SK-N-SH treated with all-trans-retinoic acid at 6 μM for 48 hours (cell line): ENCODE measurements around the gene KLHL29.

Source experiments
- ATAC-seq: fragments of 200-7000 bp; cut with Tn5 transposase; 3 replicates; pipeline ENCODE4 v1.9.1; 2020; ENCODE audit warnings: mild to moderate bottlenecking, moderate library complexity
- BACH2 ChIP-seq: fragments of 250-450 bp; sonication (Bioruptor Pico); IDR thresholded peaks from 2 replicates; pipeline ENCODE4 v1.9.0; 2021; ENCODE audit warnings: mild to moderate bottlenecking, borderline replicate concordance
- CSDC2 ChIP-seq: fragments of 250-450 bp; sonication (Bioruptor Pico); IDR thresholded peaks from 2 replicates; pipeline ENCODE4 v1.5.0; 2020; ENCODE audit warnings: mild to moderate bottlenecking, moderate library complexity
- ESRRG ChIP-seq: fragments of 250-450 bp; sonication (Bioruptor Pico); IDR thresholded peaks from 2 replicates; pipeline ENCODE4 v1.6.1; 2021; ENCODE audit warnings: mild to moderate bottlenecking
- GLIS3 ChIP-seq: fragments of 250-450 bp; sonication (Bioruptor Pico); IDR thresholded peaks from 2 replicates; pipeline ENCODE4 v1.5.0; 2020; ENCODE audit warnings: mild to moderate bottlenecking, moderate library complexity
- ISL1 ChIP-seq: fragments of 250-450 bp; sonication (Bioruptor Pico); IDR thresholded peaks from 2 replicates; pipeline ENCODE4 v2.1.2; 2022; ENCODE audit warnings: mild to moderate bottlenecking, moderate library complexity
- OSR1 ChIP-seq: fragments of 250-450 bp; sonication (Bioruptor Pico); IDR thresholded peaks from 2 replicates; pipeline ENCODE4 v1.8.0; 2022; ENCODE audit warnings: moderate library complexity, mild to moderate bottlenecking, inconsistent platforms
- PPARA ChIP-seq: fragments of 250-450 bp; sonication (Bioruptor Pico); IDR thresholded peaks from 2 replicates; pipeline ENCODE4 v1.5.0; 2020; ENCODE audit warnings: mild to moderate bottlenecking, borderline replicate concordance
- RARB ChIP-seq: fragments of 250-450 bp; sonication (Bioruptor Pico); IDR thresholded peaks from 2 replicates; pipeline ENCODE4 v1.8.0; 2021; ENCODE audit warnings: mild to moderate bottlenecking, moderate library complexity
- SNAI2 ChIP-seq: fragments of 250-450 bp; sonication (Bioruptor Pico); IDR thresholded peaks from 2 replicates; pipeline ENCODE4 v1.5.0; 2020; ENCODE audit warnings: mild to moderate bottlenecking, moderate library complexity
- TCF4 ChIP-seq: fragments of 250-450 bp; sonication (Bioruptor Pico); IDR thresholded peaks from 2 replicates; pipeline ENCODE4 v1.8.0; 2021; ENCODE audit warnings: mild to moderate bottlenecking, moderate library complexity, borderline replicate concordance
- TOX ChIP-seq: fragments of 250-450 bp; sonication (Bioruptor Pico); IDR thresholded peaks from 2 replicates; pipeline ENCODE4 v1.8.0; 2021; ENCODE audit warnings: mild to moderate bottlenecking, moderate library complexity, borderline replicate concordance
- ZC3H10 ChIP-seq: fragments of 250-450 bp; sonication (Bioruptor Pico); IDR thresholded peaks from 2 replicates; pipeline ENCODE4 v1.5.1; 2021; ENCODE audit warnings: mild to moderate bottlenecking, moderate library complexity
- ZFP3 ChIP-seq: fragments of 250-450 bp; sonication (Bioruptor Pico); IDR thresholded peaks from 2 replicates; pipeline ENCODE4 v1.5.0; 2020; ENCODE audit warnings: mild to moderate bottlenecking, moderate library complexity
- ZFP30 ChIP-seq: fragments of 450-650 bp; formaldehyde crosslinking; IDR thresholded peaks from 2 replicates; pipeline ENCODE4 v1.5.0; 2022; ENCODE audit warnings: mild to moderate bottlenecking, moderate library complexity
- ZNF565 ChIP-seq: fragments of 450-650 bp; formaldehyde crosslinking; conservative IDR thresholded peaks from 2 replicates; pipeline ENCODE4 v1.5.0; 2020; ENCODE audit warnings: low read depth, mild to moderate bottlenecking, moderate library complexity
- ZNF70 ChIP-seq: fragments of 450-650 bp; formaldehyde crosslinking; IDR thresholded peaks from 2 replicates; pipeline ENCODE4 v1.5.0; 2020; ENCODE audit warnings: mild to moderate bottlenecking, moderate library complexity
- ZNF8 ChIP-seq: fragments of 450-650 bp; formaldehyde crosslinking; IDR thresholded peaks from 2 replicates; pipeline ENCODE4 v1.5.0; 2020; ENCODE audit warnings: mild to moderate bottlenecking, moderate library complexity
- TF ChIP-seq, protein P1 (sequence below): fragments of 250-450 bp; sonication (Bioruptor Pico); IDR thresholded peaks from 2 replicates; pipeline ENCODE4 v1.8.0; 2021; ENCODE audit warnings: low read depth, mild to moderate bottlenecking, moderate library complexity, borderline replicate concordance
- TF ChIP-seq, protein P2 (sequence below): fragments of 250-450 bp; sonication (Bioruptor Pico); IDR thresholded peaks from 2 replicates; pipeline ENCODE4 v1.5.0; 2020; ENCODE audit warnings: mild to moderate bottlenecking, moderate library complexity
- TF ChIP-seq, protein P3 (sequence below): fragments of 250-450 bp; sonication (Bioruptor Pico); IDR thresholded peaks from 2 replicates; pipeline ENCODE4 v1.5.1; 2020; ENCODE audit warnings: low read depth, mild to moderate bottlenecking, moderate library complexity
- TF ChIP-seq, protein P4 (sequence below): fragments of 250-450 bp; sonication (Bioruptor Pico); IDR thresholded peaks from 2 replicates; pipeline ENCODE4 v1.8.0; 2020; ENCODE audit warnings: mild to moderate bottlenecking, moderate library complexity, borderline replicate concordance

Gene KLHL29

DNA sequence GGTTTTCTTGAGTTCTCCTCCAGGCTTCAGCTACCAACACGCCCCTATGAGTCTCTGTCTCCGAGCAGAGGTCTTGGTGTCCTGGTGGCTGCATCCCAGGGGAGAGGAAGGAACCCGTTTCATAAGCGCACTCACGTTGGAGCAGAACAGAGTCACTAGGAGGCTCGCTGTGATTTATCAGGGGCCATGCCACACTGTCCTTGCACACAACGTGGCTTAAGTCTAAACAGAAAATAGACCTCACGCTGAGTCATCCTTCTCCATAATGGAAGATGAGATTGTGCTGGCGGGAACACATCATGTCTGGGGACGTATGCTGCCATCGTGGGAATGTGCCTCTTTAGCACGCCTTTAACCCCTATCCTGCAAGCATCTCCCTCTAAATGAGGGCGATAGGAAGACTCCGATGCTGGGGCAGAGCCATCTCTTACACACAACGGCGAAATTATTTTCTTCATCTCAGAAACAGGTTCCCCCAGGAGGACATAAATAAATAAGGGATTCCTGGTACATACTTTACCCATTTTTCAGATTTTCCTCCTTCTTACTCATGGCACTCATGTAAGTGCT is 211.4 kb downstream of the KLHL29 start:
- peak; percentile 7; the same call in 1 of the 3 replicates for ATAC-seq
- TF ChIP-seq ZFP30 (no peak), BACH2 (CRISPR knock-in tag) (no peak)

DNA sequence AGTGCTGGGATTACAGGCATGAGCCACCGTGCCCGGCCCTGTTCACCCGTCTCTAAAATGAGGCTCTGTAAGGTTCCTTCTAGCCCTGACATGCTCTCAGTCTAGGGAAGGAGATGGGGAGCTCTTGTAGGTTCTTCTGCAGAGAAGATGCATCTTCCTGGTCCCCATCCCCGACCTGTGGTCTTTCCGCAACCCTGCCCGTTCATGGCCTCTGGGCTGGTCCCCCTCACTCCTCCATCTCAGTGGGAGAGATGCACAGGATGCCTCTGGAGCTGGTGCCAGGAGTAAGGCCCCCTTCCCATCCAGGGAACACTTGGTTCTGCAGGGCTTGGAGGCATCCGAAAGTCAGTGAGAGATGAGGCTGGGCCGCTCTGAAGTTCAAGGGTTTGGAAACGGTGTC is 212.7 kb downstream of the KLHL29 start:
- TF ChIP-seq, protein P1, sequence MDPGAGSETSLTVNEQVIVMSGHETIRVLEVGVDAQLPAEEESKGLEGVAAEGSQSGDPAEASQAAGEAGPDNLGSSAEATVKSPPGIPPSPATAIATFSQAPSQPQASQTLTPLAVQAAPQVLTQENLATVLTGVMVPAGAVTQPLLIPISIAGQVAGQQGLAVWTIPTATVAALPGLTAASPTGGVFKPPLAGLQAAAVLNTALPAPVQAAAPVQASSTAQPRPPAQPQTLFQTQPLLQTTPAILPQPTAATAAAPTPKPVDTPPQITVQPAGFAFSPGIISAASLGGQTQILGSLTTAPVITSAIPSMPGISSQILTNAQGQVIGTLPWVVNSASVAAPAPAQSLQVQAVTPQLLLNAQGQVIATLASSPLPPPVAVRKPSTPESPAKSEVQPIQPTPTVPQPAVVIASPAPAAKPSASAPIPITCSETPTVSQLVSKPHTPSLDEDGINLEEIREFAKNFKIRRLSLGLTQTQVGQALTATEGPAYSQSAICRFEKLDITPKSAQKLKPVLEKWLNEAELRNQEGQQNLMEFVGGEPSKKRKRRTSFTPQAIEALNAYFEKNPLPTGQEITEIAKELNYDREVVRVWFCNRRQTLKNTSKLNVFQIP (CRISPR knock-in tag), result no peak
- TF ChIP-seq, protein P2, sequence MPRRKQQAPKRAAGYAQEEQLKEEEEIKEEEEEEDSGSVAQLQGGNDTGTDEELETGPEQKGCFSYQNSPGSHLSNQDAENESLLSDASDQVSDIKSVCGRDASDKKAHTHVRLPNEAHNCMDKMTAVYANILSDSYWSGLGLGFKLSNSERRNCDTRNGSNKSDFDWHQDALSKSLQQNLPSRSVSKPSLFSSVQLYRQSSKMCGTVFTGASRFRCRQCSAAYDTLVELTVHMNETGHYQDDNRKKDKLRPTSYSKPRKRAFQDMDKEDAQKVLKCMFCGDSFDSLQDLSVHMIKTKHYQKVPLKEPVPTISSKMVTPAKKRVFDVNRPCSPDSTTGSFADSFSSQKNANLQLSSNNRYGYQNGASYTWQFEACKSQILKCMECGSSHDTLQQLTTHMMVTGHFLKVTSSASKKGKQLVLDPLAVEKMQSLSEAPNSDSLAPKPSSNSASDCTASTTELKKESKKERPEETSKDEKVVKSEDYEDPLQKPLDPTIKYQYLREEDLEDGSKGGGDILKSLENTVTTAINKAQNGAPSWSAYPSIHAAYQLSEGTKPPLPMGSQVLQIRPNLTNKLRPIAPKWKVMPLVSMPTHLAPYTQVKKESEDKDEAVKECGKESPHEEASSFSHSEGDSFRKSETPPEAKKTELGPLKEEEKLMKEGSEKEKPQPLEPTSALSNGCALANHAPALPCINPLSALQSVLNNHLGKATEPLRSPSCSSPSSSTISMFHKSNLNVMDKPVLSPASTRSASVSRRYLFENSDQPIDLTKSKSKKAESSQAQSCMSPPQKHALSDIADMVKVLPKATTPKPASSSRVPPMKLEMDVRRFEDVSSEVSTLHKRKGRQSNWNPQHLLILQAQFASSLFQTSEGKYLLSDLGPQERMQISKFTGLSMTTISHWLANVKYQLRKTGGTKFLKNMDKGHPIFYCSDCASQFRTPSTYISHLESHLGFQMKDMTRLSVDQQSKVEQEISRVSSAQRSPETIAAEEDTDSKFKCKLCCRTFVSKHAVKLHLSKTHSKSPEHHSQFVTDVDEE (CRISPR knock-in tag), result no peak
- TF ChIP-seq OSR1 (CRISPR knock-in tag) (no peak), ZNF565 (no peak), PPARA (CRISPR knock-in tag) (no peak), ZC3H10 (CRISPR knock-in tag) (no peak)
- ATAC-seq, result no peak

DNA sequence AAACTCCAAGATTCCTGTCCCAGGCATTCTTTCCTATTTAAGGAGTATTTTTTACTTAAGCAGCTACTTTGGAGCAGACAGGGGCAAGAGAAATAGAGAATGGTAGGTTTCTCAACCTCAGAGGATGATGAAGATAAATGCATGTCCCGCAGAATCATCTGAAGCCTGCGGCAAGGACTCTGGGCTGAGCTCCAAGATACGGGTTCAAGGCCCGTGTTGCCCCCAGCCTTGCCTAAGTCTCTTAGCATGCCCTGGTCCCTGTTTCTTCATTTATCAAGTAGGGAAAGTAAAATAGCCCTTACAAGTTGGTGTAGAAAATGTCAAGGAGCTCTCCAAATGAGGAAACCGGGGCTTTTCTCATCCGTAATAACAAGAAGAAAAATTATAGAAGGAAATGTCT is 214.0 kb downstream of the KLHL29 start:
- no peak for TF ChIP-seq ZC3H10 (CRISPR knock-in tag)
- no peak for TF ChIP-seq SNAI2
- ATAC-seq, result no peak

DNA sequence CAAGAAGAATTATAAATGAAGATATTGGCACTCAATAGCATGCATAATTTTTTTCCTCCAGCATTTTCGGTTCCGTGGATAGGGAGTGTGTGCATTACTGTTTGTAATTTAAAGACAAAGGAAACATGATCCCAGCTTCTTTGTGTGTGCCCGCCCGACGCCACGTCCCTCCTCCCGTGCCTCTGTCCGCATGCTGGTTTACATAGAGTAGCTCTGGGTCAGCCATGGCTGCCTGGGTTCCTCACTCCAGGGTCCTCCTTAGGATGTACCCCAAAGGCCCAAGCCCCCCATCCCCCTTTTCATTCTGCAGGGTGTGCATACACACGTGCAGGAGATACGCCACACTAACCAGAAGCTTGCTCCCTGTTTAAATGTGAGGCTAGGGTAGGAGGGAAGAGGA is 214.7 kb downstream of the KLHL29 start:
- ATAC-seq, result no peak
- TF ChIP-seq PPARA (CRISPR knock-in tag), result no peak
- TF ChIP-seq ESRRG, result no peak
- no peak for TF ChIP-seq ZFP30
- TF ChIP-seq ZNF70 (CRISPR knock-in tag), result no peak
- TF ChIP-seq TOX (CRISPR knock-in tag), result no peak

DNA sequence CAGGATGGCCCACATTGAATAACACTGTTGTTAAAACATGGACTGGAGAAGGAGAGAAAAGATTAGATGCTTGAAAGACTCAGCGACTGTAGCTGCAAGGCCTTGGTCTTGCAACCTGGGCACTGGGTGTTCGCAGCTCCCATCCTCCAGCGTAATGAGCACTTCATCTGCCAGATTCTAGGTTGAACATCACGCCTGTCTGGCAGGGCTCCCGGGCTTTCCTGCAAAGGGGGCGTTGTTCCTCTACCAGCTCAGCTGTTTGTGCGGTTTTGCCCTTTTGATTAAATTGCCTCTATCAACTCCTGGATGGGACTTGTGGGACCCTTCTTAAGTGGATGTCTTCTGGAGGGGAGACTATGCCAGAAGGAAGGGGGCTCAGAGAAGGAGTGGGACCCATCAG is 215.4 kb downstream of the KLHL29 start:
- no peak for TF ChIP-seq RARB
- TF ChIP-seq TOX (CRISPR knock-in tag), result no peak
- TF ChIP-seq, protein P3, sequence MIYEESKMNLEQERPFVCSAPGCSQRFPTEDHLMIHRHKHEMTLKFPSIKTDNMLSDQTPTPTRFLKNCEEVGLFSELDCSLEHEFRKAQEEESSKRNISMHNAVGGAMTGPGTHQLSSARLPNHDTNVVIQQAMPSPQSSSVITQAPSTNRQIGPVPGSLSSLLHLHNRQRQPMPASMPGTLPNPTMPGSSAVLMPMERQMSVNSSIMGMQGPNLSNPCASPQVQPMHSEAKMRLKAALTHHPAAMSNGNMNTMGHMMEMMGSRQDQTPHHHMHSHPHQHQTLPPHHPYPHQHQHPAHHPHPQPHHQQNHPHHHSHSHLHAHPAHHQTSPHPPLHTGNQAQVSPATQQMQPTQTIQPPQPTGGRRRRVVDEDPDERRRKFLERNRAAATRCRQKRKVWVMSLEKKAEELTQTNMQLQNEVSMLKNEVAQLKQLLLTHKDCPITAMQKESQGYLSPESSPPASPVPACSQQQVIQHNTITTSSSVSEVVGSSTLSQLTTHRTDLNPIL (CRISPR knock-in tag), result no peak
- no peak for TF ChIP-seq ZNF565
- TF ChIP-seq, protein P4, sequence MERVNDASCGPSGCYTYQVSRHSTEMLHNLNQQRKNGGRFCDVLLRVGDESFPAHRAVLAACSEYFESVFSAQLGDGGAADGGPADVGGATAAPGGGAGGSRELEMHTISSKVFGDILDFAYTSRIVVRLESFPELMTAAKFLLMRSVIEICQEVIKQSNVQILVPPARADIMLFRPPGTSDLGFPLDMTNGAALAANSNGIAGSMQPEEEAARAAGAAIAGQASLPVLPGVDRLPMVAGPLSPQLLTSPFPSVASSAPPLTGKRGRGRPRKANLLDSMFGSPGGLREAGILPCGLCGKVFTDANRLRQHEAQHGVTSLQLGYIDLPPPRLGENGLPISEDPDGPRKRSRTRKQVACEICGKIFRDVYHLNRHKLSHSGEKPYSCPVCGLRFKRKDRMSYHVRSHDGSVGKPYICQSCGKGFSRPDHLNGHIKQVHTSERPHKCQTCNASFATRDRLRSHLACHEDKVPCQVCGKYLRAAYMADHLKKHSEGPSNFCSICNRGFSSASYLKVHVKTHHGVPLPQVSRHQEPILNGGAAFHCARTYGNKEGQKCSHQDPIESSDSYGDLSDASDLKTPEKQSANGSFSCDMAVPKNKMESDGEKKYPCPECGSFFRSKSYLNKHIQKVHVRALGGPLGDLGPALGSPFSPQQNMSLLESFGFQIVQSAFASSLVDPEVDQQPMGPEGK (CRISPR knock-in tag), result no peak
- TF ChIP-seq, protein P1 (CRISPR knock-in tag), result no peak
- no peak for TF ChIP-seq ZNF70 (CRISPR knock-in tag)
- no peak for TF ChIP-seq ZNF8 (CRISPR knock-in tag)
- no peak for TF ChIP-seq ZC3H10 (CRISPR knock-in tag)
- TF ChIP-seq ISL1 (CRISPR knock-in tag), result no peak
- no peak for TF ChIP-seq TCF4 (CRISPR knock-in tag)
- TF ChIP-seq CSDC2 (CRISPR knock-in tag), result no peak
- no peak for TF ChIP-seq PPARA (CRISPR knock-in tag)
- no peak for TF ChIP-seq BACH2 (CRISPR knock-in tag)
- TF ChIP-seq ZFP3 (CRISPR knock-in tag), result no peak
- no peak for TF ChIP-seq ZFP30
- TF ChIP-seq SNAI2, result no peak
- TF ChIP-seq GLIS3, result no peak
- no peak for ATAC-seq
